MV-4-11 (cell line): Measurements from ENCODE around the gene COL8A1.

Experiments
- DNase-seq: peaks from one replicate; lab custom pipeline; 2025; lab: John Stamatoyannopoulos, UW

COL8A1 gene

DNA sequence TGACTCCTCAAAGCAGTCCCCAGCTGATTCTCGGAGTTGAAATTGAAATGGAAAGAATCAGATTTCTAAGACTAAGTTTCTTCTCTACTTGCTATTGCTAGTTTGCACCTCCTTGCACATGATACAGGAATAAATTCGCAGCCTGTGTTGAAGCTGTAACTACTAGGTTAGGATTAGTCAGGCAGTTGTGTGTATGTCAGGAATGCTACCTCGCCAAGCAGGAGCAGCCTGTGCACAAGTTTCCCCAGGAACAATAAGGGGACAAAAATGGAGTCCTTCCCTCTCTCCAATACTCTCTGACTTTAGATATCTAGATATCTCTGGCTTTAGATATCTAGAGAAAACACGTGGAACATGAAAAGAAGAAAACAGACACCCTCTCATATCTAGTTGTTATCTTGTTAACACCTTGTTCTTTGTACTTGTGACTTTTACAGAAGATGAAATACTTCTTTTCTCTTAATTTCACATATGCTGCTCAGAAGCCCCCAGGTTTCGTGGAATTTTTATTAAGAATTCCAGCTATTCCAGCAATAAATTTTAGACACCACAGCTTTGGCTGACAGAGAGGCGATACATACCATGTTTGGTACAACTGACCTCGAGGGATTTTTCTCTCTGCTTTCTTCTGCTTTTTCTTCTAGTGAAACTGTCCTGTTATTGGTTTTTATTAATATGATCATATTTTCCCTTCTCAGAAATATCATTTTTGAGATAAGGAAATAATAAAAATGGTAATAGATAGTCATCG, 123.2 kb downstream of the COL8A1 start:
- DNase-seq: no peak

DNA sequence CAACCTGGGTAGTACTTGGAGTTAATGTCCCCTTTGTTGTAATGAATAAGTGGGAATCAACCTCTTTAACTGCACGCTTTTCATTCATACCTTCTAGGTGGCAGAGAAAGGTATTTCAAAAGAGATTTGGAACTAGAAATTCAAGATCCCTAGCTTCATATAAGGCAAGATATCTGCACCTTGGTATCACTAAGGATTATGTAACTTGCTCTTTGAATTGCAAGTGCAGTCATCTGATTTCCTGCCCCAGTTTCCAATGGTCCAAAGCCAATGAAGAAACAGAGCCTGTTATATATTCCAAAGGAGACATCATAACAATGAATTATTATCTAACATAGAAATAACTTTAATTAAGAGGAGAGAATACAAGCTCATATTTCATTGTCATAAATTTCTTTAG, 124.5 kb downstream of the COL8A1 start:
- DNase-seq: no peak

DNA sequence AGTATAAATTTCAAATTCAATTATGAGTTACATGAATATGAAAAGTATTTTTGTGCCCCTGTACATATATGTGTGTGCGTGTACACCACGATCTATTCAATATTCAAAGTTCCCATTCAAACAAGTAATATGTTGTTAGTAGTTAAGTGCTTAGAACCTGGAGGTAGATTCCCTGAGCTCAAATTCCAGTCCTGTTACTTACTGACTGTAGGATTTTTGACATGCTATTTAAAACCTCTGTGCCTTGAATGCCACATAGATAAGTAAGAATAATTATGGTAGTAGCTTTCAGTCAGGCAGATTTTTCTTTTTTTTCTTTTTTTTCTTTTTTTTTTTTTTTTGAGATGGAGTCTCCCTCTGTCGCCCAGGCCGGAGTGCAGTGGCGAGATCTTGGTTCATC, 126.0 kb downstream of the COL8A1 start:
- no peak for DNase-seq

DNA sequence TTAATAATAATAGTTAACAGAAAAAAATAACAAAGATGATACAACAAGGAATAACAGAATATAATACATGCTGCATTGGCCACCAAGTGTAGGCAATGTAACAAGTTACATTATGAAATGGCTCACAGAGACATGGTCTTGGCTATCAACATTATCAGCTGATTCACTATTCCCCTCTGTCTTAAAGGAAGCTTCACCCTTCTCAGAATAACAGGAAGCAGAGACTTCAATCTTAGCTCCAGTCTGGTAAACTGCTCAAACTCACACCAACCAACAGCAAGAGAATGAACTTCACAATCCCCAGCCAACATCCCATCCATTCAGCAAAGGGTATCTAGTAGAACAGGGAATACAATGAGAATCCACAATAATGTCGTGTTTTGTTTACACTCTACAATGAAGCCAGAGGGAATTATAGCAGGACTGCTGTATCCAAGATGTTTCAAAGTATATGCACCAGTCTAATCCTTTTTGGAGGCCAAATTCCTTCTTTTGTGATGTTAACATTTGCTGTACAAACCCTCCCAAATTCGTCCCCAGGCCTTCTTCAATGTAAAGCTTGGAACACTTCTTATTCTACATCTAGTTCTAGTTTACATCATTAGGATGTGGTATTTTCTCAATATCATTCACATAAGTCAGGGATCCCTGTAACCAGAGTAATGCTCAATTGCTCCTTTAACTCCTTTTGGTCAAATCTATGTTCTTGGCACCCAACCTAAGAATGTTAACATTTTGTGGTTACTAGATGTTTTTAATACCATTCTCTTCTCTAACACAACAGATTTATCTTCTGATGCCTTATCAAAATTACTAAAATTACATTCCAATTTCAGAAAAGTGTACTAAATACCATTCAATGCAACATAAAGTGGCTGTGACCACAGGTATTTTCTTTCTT, 126.9 kb downstream of the COL8A1 start:
- DNase-seq: no peak

DNA sequence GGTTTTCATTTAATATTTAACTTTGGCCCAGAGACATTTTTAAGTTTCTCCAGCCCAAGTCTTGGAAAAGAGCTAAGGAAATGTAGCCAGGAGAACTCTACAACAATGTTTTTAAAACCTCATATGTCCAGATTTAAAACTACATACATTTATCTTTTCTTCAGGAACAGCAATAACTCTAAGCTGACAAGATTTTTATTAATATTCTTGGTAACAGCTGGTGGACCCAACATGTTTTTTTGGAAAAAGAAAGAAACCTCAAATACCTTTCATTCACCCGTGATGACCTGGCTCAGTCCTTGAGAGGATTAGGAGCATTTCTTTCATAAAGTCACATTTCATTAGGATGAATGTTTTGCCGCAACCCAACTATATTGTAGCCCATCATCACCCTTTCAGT, 128.9 kb downstream of the COL8A1 start:
- no peak for DNase-seq

DNA sequence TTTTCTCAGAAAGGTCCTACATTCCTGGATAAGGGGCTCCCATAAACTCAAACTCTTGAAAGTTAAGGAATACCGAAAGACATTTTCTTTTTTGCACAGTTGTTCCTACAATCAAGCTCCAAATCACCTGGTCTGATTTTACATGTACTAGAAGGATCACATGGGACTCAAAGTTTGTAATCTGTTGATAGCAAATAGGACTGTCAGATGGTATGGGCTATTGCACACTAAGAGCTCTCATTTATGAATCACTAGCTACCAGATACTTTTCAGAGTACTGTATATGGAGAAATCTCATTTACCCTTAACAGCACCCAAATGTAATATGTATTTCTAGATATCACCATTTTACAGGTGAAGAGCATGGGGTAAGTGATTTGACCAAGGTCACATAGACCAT, 129.7 kb downstream of the COL8A1 start:
- DNase-seq: no peak

DNA sequence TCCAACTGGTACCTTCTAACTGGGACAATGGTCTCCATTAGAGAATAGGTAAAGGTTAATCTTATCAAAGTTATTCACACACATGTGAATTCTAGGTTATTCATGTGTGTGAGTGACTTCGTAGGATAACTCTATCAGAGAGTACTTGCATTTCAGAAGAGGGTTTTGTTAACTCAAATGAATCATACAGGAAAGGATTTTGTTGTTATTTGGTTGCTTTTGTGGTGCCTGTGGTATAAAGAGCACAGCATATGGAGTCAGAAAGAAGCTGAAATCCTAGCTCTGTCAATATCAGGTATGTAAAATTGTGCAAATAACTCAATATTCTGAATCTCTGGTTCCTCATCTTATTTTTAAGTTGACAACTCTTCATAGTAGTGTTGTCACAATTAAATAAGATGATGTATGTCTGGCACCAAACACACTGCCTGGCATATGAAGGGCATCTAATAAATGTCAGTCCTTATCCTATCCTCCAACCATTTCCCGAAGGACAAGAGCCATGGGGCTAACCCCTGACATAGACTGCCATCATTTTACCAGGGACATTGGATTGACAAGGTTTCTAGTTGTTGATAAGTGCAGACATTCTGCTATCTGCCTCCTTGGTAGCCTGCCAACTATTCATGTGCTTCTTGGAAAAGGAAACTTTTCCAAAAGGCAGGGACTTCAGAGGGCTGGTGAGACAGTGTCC, 130.6 kb downstream of the COL8A1 start:
- DNase-seq: no peak

DNA sequence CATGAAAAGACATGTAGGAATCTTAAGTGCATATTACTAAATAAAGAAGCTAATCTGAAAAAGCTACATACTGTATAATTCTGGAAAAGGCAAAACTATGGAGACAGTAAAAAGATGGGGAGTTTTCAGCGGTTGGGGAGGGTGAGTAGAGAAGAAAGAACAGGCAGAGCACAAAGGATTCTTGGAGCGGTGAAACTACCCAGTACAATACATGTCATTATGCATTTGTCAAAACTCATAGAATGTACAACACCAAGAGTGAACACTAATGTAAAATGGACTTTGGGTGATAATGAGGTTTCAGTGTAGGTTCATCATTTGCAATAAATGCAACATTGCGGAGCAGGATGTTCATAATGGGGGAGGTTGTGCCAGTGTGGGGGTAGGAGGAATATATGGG, 133.8 kb downstream of the COL8A1 start:
- no peak for DNase-seq

DNA sequence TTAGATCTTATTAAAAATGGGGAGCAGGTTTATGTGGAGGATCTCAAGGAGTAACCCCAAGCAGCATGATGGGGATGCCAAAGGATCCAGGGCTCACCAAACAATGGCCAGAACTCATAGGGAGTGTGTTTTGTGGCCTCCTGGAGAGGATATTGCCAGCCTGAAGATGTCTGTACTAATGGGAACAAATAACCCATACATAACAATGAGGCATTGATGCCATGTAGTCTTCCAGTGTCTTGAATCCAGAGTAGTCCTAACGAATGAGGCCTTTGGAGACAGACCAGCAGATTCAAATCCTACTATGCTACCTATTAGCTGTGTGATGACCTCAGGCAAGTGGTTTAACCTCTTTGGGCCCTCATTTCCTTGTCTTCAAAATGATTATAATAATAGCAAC, 134.3 kb downstream of the COL8A1 start:
- DNase-seq: no peak

DNA sequence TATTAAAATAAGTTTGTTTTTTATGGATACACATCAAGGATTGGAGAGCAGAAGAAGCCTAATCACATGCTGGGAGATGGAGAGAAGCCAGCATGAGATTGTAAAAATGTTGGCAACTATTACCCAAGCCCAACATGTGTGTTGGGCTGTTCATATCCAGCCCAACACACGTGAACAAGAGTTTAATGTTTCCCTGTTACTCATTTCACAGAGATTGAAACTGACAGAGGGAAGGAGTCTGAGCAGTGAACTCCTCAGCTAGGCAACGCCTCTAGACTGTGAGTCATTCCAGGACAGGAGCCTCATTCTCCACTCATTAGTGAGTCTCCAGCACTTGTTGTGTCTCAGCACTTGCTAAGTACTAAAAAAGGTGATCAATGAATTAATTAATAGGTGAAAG, 136.1 kb downstream of the COL8A1 start:
- peak; percentile 49 for DNase-seq

DNA sequence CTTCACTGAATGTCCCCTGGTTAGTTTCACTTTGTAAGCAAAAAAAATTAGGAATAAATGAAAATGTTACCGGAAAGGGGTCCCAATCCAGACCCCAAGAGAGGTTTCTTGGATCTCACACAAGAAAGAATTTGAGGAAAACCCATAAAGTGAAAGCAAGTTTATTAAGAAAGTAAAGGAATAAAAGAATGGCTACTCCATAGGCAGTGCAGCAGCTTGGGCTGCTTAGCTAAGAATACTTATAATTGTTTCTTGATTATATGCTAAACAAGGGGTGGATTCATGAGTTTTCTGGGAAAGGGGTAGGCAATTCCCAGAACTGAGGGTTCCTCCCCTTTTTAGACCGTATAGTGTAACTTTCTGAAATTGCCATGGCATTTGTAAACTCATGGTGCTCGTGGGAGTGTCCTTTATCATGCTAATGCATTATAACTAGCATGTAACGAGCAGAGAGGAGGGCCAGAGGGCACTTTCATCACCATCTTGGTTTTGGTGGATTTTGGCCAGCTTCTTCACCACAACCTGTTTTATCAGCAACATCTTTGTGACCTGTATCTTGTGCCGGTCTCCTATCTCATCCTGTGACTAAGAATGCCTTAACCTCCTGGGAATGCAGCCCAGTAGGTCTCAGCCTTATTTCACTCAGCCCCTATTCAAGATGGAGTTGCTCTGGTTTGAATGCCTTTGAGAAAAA, 138.3 kb downstream of the COL8A1 start:
- no peak for DNase-seq

DNA sequence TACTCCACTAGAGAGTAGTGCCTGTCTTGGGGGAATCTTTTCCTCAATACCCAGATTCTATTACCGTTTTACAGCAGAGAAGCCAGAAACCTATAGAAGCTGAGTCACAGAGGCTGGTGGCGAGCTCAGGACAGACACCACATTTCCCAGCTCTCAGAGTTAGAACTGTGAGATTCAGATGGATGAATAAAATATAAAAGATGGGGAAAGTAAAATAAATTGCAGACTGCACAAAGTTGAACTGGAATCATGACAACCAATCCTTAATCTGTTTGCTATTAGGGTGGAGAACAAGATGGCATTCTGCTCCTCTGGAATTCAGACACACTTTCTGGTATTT, 138.8 kb downstream of the COL8A1 start:
- no peak for DNase-seq

DNA sequence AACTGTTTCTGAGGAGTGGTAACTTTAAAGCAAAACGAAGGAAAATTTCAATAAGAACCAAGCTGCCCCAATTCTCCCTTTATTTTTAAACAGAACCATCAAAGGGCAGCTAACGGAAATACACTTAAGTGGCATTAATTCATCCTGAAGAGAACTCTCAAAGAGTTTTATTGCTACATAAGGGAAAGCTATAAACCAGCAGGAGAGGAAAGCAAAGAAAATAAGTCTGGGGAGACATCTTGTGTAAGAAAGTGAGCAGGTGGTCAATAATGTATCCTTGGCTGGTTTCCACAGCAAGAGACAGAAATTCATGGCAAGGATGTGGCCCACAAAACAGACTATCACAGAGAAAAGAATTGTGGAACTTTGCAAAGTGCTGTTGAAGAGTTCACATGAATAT, 139.3 kb downstream of the COL8A1 start:
- no peak for DNase-seq

DNA sequence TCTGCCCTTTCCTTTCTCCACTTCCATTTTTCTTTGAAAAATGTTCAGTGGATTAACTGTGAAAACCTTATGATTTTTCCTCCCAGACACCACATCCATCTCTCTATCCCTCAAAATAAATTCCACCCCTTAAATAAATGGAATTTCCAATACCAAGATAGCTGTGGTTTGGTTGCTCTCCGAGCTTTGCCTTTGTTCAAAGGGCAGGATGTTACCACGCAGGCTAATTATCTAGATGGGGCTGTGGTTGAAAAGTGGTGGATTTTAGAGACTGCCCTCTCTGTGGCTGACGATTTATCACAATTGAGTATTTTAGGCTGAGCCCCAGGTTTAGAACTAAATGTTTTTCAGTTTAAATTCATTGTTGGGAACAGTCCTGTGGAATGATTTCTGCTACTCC, 142.4 kb downstream of the COL8A1 start:
- no peak for DNase-seq

DNA sequence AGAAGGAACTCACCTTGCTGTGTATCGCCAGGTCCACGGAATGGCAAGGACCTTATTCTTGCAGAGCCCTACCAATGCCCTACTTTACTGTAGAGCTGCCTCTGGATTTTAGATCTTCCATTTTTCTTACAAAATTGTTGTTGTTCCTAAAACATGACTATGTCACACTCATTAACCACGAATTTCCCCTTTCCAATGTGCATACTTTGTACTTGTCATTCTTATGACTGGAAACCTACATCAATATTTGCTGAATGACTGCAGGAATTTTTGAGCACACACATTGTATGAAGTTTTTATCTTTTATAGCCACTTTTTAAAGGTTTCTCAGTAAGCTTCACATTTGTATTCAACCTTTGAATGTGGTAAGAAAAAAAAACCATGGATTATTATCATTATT, 143.4 kb downstream of the COL8A1 start:
- no peak for DNase-seq

DNA sequence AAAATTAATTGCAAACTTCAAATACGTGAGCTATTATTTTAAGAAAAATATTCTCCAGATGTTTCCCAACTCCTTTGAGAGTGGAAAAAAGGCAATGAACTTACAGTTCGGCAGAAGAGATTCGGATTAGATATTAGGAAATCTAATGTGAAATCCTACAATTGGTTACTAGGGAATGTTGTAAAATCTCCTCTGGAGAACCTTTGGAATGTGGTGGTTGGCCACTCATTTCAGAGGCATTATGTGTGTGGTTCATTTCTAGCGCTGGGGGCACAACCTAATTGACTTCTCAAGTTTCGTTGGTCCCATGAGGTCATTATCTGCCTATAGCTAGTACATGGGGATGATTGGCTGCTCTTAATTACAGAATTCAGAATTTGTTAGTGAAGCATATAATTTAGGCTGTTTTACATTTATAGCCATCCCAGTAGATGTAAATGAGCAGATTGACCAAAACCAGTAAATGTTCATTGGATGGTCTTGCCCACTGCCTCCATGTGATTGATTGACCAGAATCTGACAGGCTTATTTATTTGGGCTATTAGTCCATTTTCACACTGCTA, 144.7 kb downstream of the COL8A1 start:
- no peak for DNase-seq

DNA sequence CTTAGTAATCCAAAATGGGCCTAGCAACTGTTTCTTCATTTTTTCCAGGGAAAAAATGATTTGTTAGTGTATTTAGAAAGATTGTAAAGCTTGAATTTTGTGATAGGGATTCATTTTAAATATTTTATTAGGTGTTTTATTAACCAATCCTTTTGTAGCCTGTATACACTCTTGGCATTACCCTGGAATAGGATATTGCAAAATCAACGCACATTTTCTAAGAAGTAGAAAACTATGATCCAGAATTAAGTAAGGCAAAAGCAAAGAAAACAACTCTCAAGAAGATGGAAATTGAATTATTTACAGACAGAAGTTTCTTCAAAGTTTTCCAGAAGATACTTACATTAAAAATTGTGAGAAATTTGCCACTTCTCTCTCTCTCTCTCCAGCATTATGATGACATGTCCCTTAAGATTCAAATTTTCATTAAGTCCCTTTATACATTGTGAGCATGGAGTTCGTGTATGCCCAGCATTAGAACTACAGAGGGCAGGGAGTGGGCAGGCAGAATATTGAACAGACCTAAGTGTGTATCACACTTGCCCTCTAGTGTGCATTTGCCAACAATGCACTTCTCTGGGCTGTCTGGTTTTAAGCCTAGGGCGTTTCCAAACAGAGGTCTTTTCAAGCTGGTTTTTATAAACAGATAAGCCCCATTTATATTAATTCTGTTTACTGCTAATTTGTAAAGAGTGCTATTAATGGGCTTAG, 150.8 kb downstream of the COL8A1 start:
- peak; percentile 27 for DNase-seq

DNA sequence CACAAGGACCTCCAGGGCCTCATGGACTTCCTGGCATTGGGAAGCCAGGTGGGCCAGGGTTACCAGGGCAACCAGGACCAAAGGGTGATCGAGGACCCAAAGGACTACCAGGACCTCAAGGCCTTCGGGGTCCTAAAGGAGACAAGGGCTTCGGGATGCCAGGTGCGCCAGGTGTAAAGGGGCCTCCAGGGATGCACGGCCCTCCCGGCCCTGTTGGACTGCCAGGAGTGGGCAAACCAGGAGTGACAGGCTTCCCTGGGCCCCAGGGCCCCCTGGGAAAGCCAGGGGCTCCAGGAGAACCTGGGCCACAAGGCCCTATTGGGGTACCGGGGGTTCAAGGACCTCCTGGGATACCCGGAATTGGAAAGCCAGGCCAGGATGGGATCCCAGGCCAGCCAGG, 156.1 kb downstream of the COL8A1 start:
- no peak for DNase-seq

DNA sequence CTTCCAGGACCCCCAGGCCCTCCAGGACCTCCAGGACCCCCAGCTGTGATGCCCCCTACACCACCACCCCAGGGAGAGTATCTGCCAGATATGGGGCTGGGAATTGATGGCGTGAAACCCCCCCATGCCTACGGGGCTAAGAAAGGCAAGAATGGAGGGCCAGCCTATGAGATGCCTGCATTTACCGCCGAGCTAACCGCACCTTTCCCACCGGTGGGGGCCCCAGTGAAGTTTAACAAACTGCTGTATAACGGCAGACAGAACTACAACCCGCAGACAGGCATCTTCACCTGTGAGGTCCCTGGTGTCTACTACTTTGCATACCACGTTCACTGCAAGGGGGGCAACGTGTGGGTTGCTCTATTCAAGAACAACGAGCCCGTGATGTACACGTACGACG, 157.2 kb downstream of the COL8A1 start:
- DNase-seq: no peak

DNA sequence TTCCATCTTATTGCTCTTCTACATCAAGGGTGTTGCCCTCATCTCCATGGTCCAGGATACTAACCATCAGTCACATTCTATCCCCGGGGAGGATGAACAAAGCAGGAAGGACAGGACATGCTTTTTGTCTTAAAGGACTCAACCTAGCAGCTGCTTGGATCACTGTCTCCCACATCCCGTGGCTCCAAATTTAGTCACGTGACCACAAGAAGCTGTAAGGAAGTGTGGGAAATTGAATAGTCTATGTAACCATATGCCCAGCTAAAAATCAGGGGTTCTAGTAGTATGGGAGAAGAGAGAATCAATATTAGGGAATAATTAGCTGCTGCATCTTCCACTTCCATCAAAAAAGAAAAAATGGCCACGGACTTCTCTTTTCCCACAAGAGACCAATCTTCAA, 161.0 kb downstream of the COL8A1 start:
- DNase-seq: no peak

DNA sequence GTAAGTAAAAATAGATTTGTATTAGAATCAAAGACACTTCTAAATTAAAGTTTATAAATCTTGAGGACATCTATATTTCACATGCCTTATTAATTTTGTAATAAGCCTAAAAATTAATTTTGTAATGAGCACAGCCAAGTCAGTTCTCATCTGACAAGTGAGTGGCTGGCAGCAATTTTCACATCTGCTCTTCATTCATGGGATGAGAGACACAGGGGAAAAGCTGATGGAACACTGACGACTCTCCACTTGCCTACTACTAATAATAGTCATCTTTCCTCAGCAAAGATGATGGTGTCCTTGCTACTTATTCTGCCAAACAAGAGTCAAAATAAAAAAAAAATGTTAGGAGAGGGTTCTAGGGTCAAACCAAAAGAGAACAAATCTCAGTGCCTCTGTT, 164.9 kb downstream of the COL8A1 start:
- DNase-seq: no peak
